Activated T-cell treated with anti-CD3 and anti-CD28 coated beads for 24 hours (primary cell): Measurements from ENCODE around the gene CNTN5.
"Not testable (repeated sequence)": the region's sequence is repeated elsewhere in the genome, so short reads cannot be mapped to it uniquely, and the experiment has no call there.

ENCODE experiments used
- DNase-seq: peaks from one replicate; pipeline ENCODE4 v3.0.0-alpha.2; 2020; ENCODE audit warnings: low read depth

The CNTN5 gene

GRCh38 chr11:99766811-99767210 is 746.1 kb downstream of the CNTN5 start:
- DNase-seq: no peak

GRCh38 chr11:99773646-99774045 is 752.9 kb downstream of the CNTN5 start:
- DNase-seq: no peak

- no peak for DNase-seq
These were observed 760.3 kb downstream of the CNTN5 start for GRCh38 chr11:99781074-99781473.

GRCh38 chr11:99791354-99791753 is 770.6 kb downstream of the CNTN5 start:
- no peak for DNase-seq

GRCh38 chr11:99795999-99796398 is 775.2 kb downstream of the CNTN5 start:
- no peak for DNase-seq

- no peak for DNase-seq
These were observed 782.8 kb downstream of the CNTN5 start for GRCh38 chr11:99803501-99803900.

- DNase-seq: no peak
These were observed 791.8 kb downstream of the CNTN5 start for GRCh38 chr11:99812516-99812915.

- no peak for DNase-seq
These were observed 793.3 kb downstream of the CNTN5 start for GRCh38 chr11:99814021-99814420.

GRCh38 chr11:99814738-99815137 is 794.0 kb downstream of the CNTN5 start:
- DNase-seq: no peak

GRCh38 chr11:99818991-99819390 is 798.2 kb downstream of the CNTN5 start:
- DNase-seq: no peak

- DNase-seq: no peak
These were observed 802.3 kb downstream of the CNTN5 start for GRCh38 chr11:99822846-99823565.

GRCh38 chr11:99836739-99837138 is 816.0 kb downstream of the CNTN5 start:
- DNase-seq: not testable (repeated sequence)

- DNase-seq: no peak
These were observed 821.1 kb downstream of the CNTN5 start for GRCh38 chr11:99841885-99842284.

- DNase-seq: no peak
These were observed 845.2 kb downstream of the CNTN5 start for GRCh38 chr11:99865951-99866350.

GRCh38 chr11:99881610-99882009 is 860.9 kb downstream of the CNTN5 start:
- DNase-seq: no peak

GRCh38 chr11:99884750-99885149 is 864.0 kb downstream of the CNTN5 start:
- DNase-seq: no peak

- DNase-seq: no peak
These were observed 866.7 kb downstream of the CNTN5 start for GRCh38 chr11:99887481-99887880.

- no peak for DNase-seq
These were observed 873.1 kb downstream of the CNTN5 start for GRCh38 chr11:99893811-99894210.

GRCh38 chr11:99901175-99901574 is 880.4 kb downstream of the CNTN5 start:
- no peak for DNase-seq

- no peak for DNase-seq
These were observed 890.4 kb downstream of the CNTN5 start for GRCh38 chr11:99911116-99911515.

- no peak for DNase-seq
These were observed 895.3 kb downstream of the CNTN5 start for GRCh38 chr11:99916078-99916477.

- DNase-seq: no peak
These were observed 898.0 kb downstream of the CNTN5 start for GRCh38 chr11:99918761-99919160.

GRCh38 chr11:99920956-99921355 is 900.2 kb downstream of the CNTN5 start:
- no peak for DNase-seq

- DNase-seq: no peak
These were observed 905.2 kb downstream of the CNTN5 start for GRCh38 chr11:99925968-99926367.
